Activated CD4-positive, CD25-positive, alpha-beta regulatory T cell treated with anti-CD3 and anti-CD28 coated beads, Interleukin-2, amount 50 U/mL, for 16 hours (primary cell): ENCODE data around the gene EMP2.
"Not testable (repeated sequence)": the region's sequence is repeated elsewhere in the genome, so short reads cannot be mapped to it uniquely, and the experiment has no call there.

ENCODE experiments used
- DNase-seq: peaks from one replicate; pipeline ENCODE4 v3.0.0-alpha.2; 2020; ENCODE audit warnings: low read depth, low spot score

The EMP2 gene

GRCh38 chr16:10521681-10522274, 58.6 kb downstream of the EMP2 start:
- DNase-seq: no peak

GRCh38 chr16:10520869-10521578, 59.4 kb downstream of the EMP2 start:
- DNase-seq: no peak

- no peak for DNase-seq
Observed at GRCh38 chr16:10519929-10520868, 60.2 kb downstream of the EMP2 start.

- DNase-seq: no peak
Observed at GRCh38 chr16:10519297-10519696, 61.1 kb downstream of the EMP2 start.

GRCh38 chr16:10518479-10519041, 61.8 kb downstream of the EMP2 start:
- DNase-seq: no peak

GRCh38 chr16:10517868-10518267, 62.5 kb downstream of the EMP2 start:
- DNase-seq: no peak

- DNase-seq: no peak
Observed at GRCh38 chr16:10514369-10515055, 65.9 kb downstream of the EMP2 start.

- no peak for DNase-seq
Observed at GRCh38 chr16:10511829-10512228, 68.6 kb downstream of the EMP2 start.

GRCh38 chr16:10510279-10510678, 70.1 kb downstream of the EMP2 start:
- no peak for DNase-seq

- DNase-seq: peak; percentile 51
Observed at GRCh38 chr16:10509534-10510025, 70.8 kb downstream of the EMP2 start.

GRCh38 chr16:10505286-10505685, 75.1 kb downstream of the EMP2 start:
- not testable (repeated sequence) for DNase-seq

- DNase-seq: no peak
Observed at GRCh38 chr16:10504404-10504885, 76.0 kb downstream of the EMP2 start.

GRCh38 chr16:10502776-10503175, 77.6 kb downstream of the EMP2 start:
- no peak for DNase-seq

GRCh38 chr16:10501016-10501607, 79.3 kb downstream of the EMP2 start:
- DNase-seq: no peak

GRCh38 chr16:10500582-10500981, 79.8 kb downstream of the EMP2 start:
- no peak for DNase-seq

GRCh38 chr16:10497132-10498101, 83.0 kb downstream of the EMP2 start:
- no peak for DNase-seq

GRCh38 chr16:10495031-10495345, 85.4 kb downstream of the EMP2 start:
- DNase-seq: no peak

- DNase-seq: no peak
Observed at GRCh38 chr16:10494343-10495030, 85.9 kb downstream of the EMP2 start.

GRCh38 chr16:10493276-10493675, 87.1 kb downstream of the EMP2 start:
- DNase-seq: no peak
